ENCODE results near the gene ATP1B2. TPM values are rescaled to one million over a fixed set of nuclear protein-coding genes. Genes with fewer than 3 reads are reported as not detected.

ATP1B2 gene
- total and polyA plus RNA-seq, 9 of the 15 experiments (the other 6 are each of a cell fraction or from before 2014, with no cell fraction given) = 0.23 to 6.0 (median 0.99) TPM

DNA sequence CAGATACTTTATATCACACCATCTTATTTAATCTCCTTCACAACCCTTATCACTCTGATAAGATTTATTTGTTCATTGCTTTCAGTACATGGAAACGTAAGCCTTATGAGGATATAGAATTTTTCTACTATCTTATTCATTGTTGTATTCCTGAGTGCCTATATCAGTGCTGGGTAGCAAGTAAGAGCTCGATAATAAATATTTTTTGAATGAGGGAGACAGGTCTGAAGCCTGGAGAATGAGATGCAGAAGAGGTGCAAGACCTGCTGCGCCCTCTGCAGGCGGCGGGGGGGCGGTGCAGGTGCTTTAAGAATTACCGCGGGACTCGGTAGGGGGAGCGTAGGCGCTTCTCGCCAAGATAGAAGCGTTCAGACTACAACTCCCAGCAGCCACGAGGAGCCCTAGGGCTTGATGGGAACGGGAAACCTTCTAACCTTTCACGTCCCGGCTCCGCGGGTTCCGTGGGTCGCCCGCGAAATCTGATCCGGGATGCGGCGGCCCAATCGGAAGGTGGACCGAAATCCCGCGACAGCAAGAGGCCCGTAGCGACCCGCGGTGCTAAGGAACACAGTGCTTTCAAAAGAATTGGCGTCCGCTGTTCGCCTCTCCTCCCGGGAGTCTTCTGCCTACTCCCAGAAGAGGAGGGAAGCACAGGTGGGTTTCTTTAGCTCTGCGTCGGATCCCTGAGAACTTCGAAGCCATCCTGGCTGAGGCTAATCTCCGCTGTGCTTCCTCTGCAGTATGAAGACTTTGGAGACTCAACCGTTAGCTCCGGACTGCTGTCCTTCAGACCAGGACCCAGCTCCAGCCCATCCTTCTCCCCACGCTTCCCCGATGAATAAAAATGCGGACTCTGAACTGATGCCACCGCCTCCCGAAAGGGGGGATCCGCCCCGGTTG is 37.4 kb downstream of the ATP1B2 start, which contains the start of gene WRAP53 (continued):
- TF ChIP-seq REST (IDR thresholded peaks at IDR 0.05; ENCODE audit: borderline replicate concordance) (peak; percentile 75), REST (CRISPR knock-in tag; IDR thresholded peaks at IDR 0.05; ENCODE audit: low read depth) (no peak), EGR1 (conservative IDR thresholded peaks at IDR 0.05) (peak; percentile 56), CCAR2 (IDR thresholded peaks at IDR 0.05; ENCODE audit: low read depth, low read length) (no peak), ID3 (CRISPR knock-in tag; IDR thresholded peaks at IDR 0.05) (no peak), ID3 (tag; IDR thresholded peaks at IDR 0.05) (no peak), STAT5A (IDR thresholded peaks at IDR 0.05; ENCODE audit: borderline replicate concordance, low read length) (0 out of 2 replicates have a peak, but pooled peaks have one; percentile 3), SAFB (IDR thresholded peaks at IDR 0.05; ENCODE audit: borderline replicate concordance, low read depth, low read length) (peak; percentile 17; the same call in 1 of the 2 replicates), ARNT (IDR thresholded peaks at IDR 0.05) (no peak), CBX1 (IDR thresholded peaks at IDR 0.05; ENCODE audit: low read depth) (0 out of 2 replicates have a peak, but pooled peaks have one; percentile 28), RCOR1 (IDR thresholded peaks at IDR 0.05; ENCODE audit: borderline replicate concordance in 1 of 2, low read depth in 2 of 2, low read length in 2 of 2) (0 out of 4 replicates have a peak, but pooled peaks of 1 of the 2 experiments have one; percentile 43)
- TF ChIP-seq, protein P1, sequence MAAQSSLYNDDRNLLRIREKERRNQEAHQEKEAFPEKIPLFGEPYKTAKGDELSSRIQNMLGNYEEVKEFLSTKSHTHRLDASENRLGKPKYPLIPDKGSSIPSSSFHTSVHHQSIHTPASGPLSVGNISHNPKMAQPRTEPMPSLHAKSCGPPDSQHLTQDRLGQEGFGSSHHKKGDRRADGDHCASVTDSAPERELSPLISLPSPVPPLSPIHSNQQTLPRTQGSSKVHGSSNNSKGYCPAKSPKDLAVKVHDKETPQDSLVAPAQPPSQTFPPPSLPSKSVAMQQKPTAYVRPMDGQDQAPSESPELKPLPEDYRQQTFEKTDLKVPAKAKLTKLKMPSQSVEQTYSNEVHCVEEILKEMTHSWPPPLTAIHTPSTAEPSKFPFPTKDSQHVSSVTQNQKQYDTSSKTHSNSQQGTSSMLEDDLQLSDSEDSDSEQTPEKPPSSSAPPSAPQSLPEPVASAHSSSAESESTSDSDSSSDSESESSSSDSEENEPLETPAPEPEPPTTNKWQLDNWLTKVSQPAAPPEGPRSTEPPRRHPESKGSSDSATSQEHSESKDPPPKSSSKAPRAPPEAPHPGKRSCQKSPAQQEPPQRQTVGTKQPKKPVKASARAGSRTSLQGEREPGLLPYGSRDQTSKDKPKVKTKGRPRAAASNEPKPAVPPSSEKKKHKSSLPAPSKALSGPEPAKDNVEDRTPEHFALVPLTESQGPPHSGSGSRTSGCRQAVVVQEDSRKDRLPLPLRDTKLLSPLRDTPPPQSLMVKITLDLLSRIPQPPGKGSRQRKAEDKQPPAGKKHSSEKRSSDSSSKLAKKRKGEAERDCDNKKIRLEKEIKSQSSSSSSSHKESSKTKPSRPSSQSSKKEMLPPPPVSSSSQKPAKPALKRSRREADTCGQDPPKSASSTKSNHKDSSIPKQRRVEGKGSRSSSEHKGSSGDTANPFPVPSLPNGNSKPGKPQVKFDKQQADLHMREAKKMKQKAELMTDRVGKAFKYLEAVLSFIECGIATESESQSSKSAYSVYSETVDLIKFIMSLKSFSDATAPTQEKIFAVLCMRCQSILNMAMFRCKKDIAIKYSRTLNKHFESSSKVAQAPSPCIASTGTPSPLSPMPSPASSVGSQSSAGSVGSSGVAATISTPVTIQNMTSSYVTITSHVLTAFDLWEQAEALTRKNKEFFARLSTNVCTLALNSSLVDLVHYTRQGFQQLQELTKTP (IDR thresholded peaks at IDR 0.05; ENCODE audit: low read depth in 1 of 2, partially characterized antibody in 2 of 2) = peak in 1 of 2 experiments; percentile 96
